ENCODE data around the gene MMAB. TPM values are rescaled to one million over a fixed set of nuclear protein-coding genes. Genes with fewer than 3 reads are reported as not detected.

Gene MMAB
- total and polyA plus RNA-seq, 2 donors (not counting 3 experiments of a cell fraction or from before 2014, with no cell fraction given), result 39.1 to 46.0 TPM

- intact Hi-C loops (cut with micrococcal nuclease), result no loop called here
- BruUV-seq (replicated peaks), result no TSS peak
Measured at GRCh38 chr12:109583733-109584132, 10.4 kb upstream of the MMAB start.

More at GRCh38 chr12:109583733-109584132, 10.4 kb upstream of the MMAB start:
- dilution Hi-C loops (cut with MboI; ENCODE audit: extremely low pct_ligation_motif_present, low sequenced_read_pairs), result no loop called here
- Histone ChIP-seq H3K36me3 (ENCODE audit: control insufficient read depth in 2 of 2, extremely low read depth in 1 of 2, insufficient read depth in 2 of 2, low read length in 2 of 2) (peaks cover 4 to 28% of the 10 kb centered on the region in 2 experiments), H3K9me3 (replicated peaks; ENCODE audit: control insufficient read depth, insufficient read depth, low read length) (no peaks in the 10 kb centered on the region), H3K27ac (ENCODE audit: insufficient read depth, low read depth, low read length) (no peak overlapping the region), H3K9me1 (replicated peaks; ENCODE audit: control insufficient read depth, extremely low read depth, insufficient read depth, low read length) (no peaks in the 10 kb centered on the region), H3K79me2 (ENCODE audit: control insufficient read depth, insufficient read depth, low read length) (no peaks in the 10 kb centered on the region), H3K4me3 (replicated peaks in 1 of 3; ENCODE audit: insufficient read depth in 1 of 3, low read depth in 1 of 3, low read length in 3 of 3) (no peak overlapping the region), H2AFZ (ENCODE audit: low read depth, low read length) (no peak overlapping the region), H3K4me2 (ENCODE audit: insufficient read depth, low read length) (no peak overlapping the region), H4K20me1 (replicated peaks; ENCODE audit: control insufficient read depth, extremely low read depth, insufficient read depth, low read length) (no peaks in the 10 kb centered on the region), H3K9ac (replicated peaks; ENCODE audit: extremely low read depth, insufficient read depth, low read length) (no peak overlapping the region), H3K4me1 (ENCODE audit: control insufficient read depth, extremely low read depth, insufficient read depth, low read length) (no peaks in the 10 kb centered on the region), H3K27me3 (ENCODE audit: control insufficient read depth in 2 of 2, insufficient read depth in 2 of 2, low read length in 2 of 2) (no peaks in the 10 kb centered on the region)
- FAIRE-seq (peak; percentile 82), DNase-seq (ENCODE audit: low read depth, low spot score) (no peak)
- POLR2A ChIA-PET, result no interaction called here
- CTCF ChIA-PET, result interaction anchor here (1.5 kb wide), 1 partner anchor 65 kb away, joined by 3 read pairs; no protein-coding TSS in a partner anchor
- TF ChIP-seq MAX (IDR thresholded peaks at IDR 0.05; ENCODE audit: insufficient read depth, insufficient read length) (no peak), CTCF (IDR thresholded peaks at IDR 0.05; ENCODE audit: extremely low read depth in 1 of 2, insufficient read depth in 1 of 2, low read depth in 1 of 2, low read length in 2 of 2) (no peak), JUN (IDR thresholded peaks at IDR 0.05; ENCODE audit: borderline replicate concordance, insufficient read depth, insufficient read length, low read depth) (no peak), FOS (IDR thresholded peaks at IDR 0.05; ENCODE audit: borderline replicate concordance, insufficient read depth, low read length) (no peak), POLR2A (IDR thresholded peaks at IDR 0.05; ENCODE audit: low read depth, low read length) (no peak), GATA2 (IDR thresholded peaks at IDR 0.05; ENCODE audit: insufficient read depth, insufficient read length, low read depth, low read length) (no peak), MYC (IDR thresholded peaks at IDR 0.05; ENCODE audit: low read depth, low read length) (no peak), POLR2AphosphoS5 (IDR thresholded peaks at IDR 0.05; ENCODE audit: insufficient read depth, low read depth, low read length) (no peak), EZH2 (IDR thresholded peaks at IDR 0.05; ENCODE audit: borderline replicate concordance, low read depth, low read length, severe bottlenecking) (no peak)

All from endothelial cell of umbilical vein (primary cell).